ENCODE data around the gene RLN3. TPM values are rescaled to one million over a fixed set of nuclear protein-coding genes. Genes with fewer than 3 reads are reported as not detected.

The RLN3 gene
- total and polyA plus RNA-seq, 10 of the 15 experiments (the other 5 are each of a cell fraction or from before 2014, with no cell fraction given) = not detected

- Histone ChIP-seq H3K4me3 (peak overlapping the region; percentile 81), H2AFZ (ENCODE audit: control insufficient read depth, low read depth, low read length) (peak overlapping the region; percentile 87), H3K9me3 (replicated peaks; ENCODE audit: control insufficient read depth, insufficient read depth, low read length) (no peaks in the 10 kb centered on the region), H3K9ac (ENCODE audit: control insufficient read depth, insufficient read depth, low read length) (peak overlapping the region; percentile 42; the same call in 1 of the 2 replicates), H3K4me2 (ENCODE audit: control insufficient read depth, insufficient read depth) (peak overlapping the region; percentile 100), H3K36me3 (ENCODE audit: control insufficient read depth in 2 of 2, insufficient read depth in 2 of 2, low read length in 1 of 2) (no peaks in the 10 kb centered on the region), H3K79me2 (ENCODE audit: control insufficient read depth, insufficient read depth, low read length) (no peaks in the 10 kb centered on the region), H3K27ac (ENCODE audit: control insufficient read depth, insufficient read depth) (no peak overlapping the region), H3K4me1 (ENCODE audit: control insufficient read depth, insufficient read depth, low read length) (peaks cover 19% of the 10 kb centered on the region), H4K20me1 (ENCODE audit: control insufficient read depth, insufficient read depth) (no peaks in the 10 kb centered on the region), H3K27me3 (replicated peaks in 1 of 2; ENCODE audit: control insufficient read depth in 2 of 2, insufficient read depth in 2 of 2, low read length in 1 of 2) (no peaks in the 10 kb centered on the region)
- in situ Hi-C loops (cut with MboI) = loop anchor here (5.0 to 25.0 kb wide), 3 partner anchors 191 to 786 kb away; no protein-coding TSS in a partner anchor
- SMC1A ChIA-PET (ENCODE audit: uncharacterized antibody, unreplicated experiment) = interaction anchor here (1.9 to 5.4 kb wide), 3 partner anchors 14 to 193 kb away, joined by 6 to 47 read pairs (median 20); partner anchors contain the start of gene NANOS3
- DNase-seq (ENCODE audit: low read depth, low spot score) = no peak
- intact Hi-C loops (cut with micrococcal nuclease; ENCODE audit: unreplicated experiment) = loop anchor here (5.0 kb wide), 1 partner anchor 274 kb away; no protein-coding TSS in a partner anchor
- RAD21 ChIA-PET (ENCODE audit: unreplicated experiment) = interaction anchor here (0.6 to 3.0 kb wide), 7 partner anchors 41 to 280 kb away, joined by 3 to 15 read pairs (median 4); partner anchors contain the start of genes ASF1B and IL27RA
- peak; percentile 65 for ATAC-seq
- CTCF ChIA-PET = interaction anchor here (0.6 to 6.7 kb wide), 16 partner anchors 9 to 476 kb away, joined by 3 to 152 read pairs (median 10); partner anchors contain the start of genes ASF1B, IL27RA, NANOS3 and RLN3
- POLR2A ChIA-PET = interaction anchor here (0.5 to 1.1 kb wide), 6 partner anchors 9 to 126 kb away, joined by 3 to 6 read pairs (median 4); partner anchors contain the start of gene ASF1B
- WGBS (ENCODE audit: insufficient coverage, insufficient replicate concordance, low lambda C conversion rate, missing lambda C conversion rate) = under 1% methylated on average over 52 of the region's 106 CpGs
- peak; percentile 70 for FAIRE-seq
- BruUV-seq (replicated peaks) = no TSS peak
- 0 out of 2 replicates have a peak, but pooled peaks have one; percentile 21 for TF ChIP-seq ZNF592 (IDR thresholded peaks at IDR 0.05)
- peak; percentile 65; the same call in 1 of the 2 replicates for TF ChIP-seq ZSCAN29 (IDR thresholded peaks at IDR 0.05)
- no peak for TF ChIP-seq NFYB (IDR thresholded peaks at IDR 0.05; ENCODE audit: insufficient read depth, low read depth, low read length)
- no peak for TF ChIP-seq MEF2A (IDR thresholded peaks at IDR 0.05; ENCODE audit: insufficient read depth, low read depth, low read length)
- no peak for TF ChIP-seq POLR2AphosphoS5 (IDR thresholded peaks at IDR 0.05; ENCODE audit: low read length)
- TF ChIP-seq SIN3A (IDR thresholded peaks at IDR 0.05; ENCODE audit: low read depth, low read length) = peak; percentile 12; the same call in 1 of the 2 replicates
- TF ChIP-seq EP300 (IDR thresholded peaks at IDR 0.05; ENCODE audit: borderline replicate concordance in 1 of 2, control insufficient read depth in 1 of 2, low read depth in 2 of 2, low read length in 2 of 2) = no peak
- peak; percentile 99 for TF ChIP-seq HDAC6 (IDR thresholded peaks at IDR 0.05; ENCODE audit: unreplicated experiment)
- TF ChIP-seq MEF2B (IDR thresholded peaks at IDR 0.05; ENCODE audit: partially characterized antibody, poor library complexity, severe bottlenecking) = no peak
- TF ChIP-seq, protein P1, sequence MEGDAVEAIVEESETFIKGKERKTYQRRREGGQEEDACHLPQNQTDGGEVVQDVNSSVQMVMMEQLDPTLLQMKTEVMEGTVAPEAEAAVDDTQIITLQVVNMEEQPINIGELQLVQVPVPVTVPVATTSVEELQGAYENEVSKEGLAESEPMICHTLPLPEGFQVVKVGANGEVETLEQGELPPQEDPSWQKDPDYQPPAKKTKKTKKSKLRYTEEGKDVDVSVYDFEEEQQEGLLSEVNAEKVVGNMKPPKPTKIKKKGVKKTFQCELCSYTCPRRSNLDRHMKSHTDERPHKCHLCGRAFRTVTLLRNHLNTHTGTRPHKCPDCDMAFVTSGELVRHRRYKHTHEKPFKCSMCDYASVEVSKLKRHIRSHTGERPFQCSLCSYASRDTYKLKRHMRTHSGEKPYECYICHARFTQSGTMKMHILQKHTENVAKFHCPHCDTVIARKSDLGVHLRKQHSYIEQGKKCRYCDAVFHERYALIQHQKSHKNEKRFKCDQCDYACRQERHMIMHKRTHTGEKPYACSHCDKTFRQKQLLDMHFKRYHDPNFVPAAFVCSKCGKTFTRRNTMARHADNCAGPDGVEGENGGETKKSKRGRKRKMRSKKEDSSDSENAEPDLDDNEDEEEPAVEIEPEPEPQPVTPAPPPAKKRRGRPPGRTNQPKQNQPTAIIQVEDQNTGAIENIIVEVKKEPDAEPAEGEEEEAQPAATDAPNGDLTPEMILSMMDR (IDR thresholded peaks at IDR 0.05 in 2 of 3, conservative IDR thresholded peaks at IDR 0.05 in 1 of 3; ENCODE audit: control insufficient read depth in 2 of 3, extremely low read depth in 1 of 3, insufficient read depth in 1 of 3, low read depth in 3 of 3, low read length in 3 of 3) = peak; percentile 41 to 70 (median 44); a peak in 5 of 6 replicates
- TF ChIP-seq RB1 (IDR thresholded peaks at IDR 0.05; ENCODE audit: borderline replicate concordance) = peak; percentile 90; the same call in 1 of the 2 replicates
- TF ChIP-seq NR2C1 (IDR thresholded peaks at IDR 0.05) = peak; percentile 41; the same call in 1 of the 2 replicates
- TF ChIP-seq TCF3 (IDR thresholded peaks at IDR 0.05; ENCODE audit: borderline replicate concordance, insufficient read depth, low read depth, low read length) = no peak
- no peak for TF ChIP-seq MTA3 (IDR thresholded peaks at IDR 0.05; ENCODE audit: borderline replicate concordance, low read length)
- peak; percentile 67; the same call in 1 of the 2 replicates for TF ChIP-seq NR2F1 (conservative IDR thresholded peaks at IDR 0.05)
- 0 out of 4 replicates have a peak, but pooled peaks of 1 of the 2 experiments have one; percentile 21 for TF ChIP-seq SRF (IDR thresholded peaks at IDR 0.05; ENCODE audit: low read depth in 2 of 2, low read length in 2 of 2)
Measured at GRCh38 chr19:14073261-14073924, 45.4 kb downstream of the RLN3 start.
